IMR-90 (cell line): Measurements from ENCODE around the gene STAT6. TPM values are rescaled to one million over a fixed set of nuclear protein-coding genes. Genes with fewer than 3 reads are reported as not detected.
A peak's percentile ranks its signal among the peaks of the same experiment; 100 is the strongest.

Source experiments
- ATAC-seq: fragments of 200-7000 bp; cut with Tn5 transposase; 2 replicates; pipeline ENCODE4 v1.9.1; 2020; ENCODE audit warnings: low read depth, mild to moderate bottlenecking, moderate library complexity
- Bru-seq: library from RNA; stranded (reverse); fragments of 400-500 nt; gene quantifications from one replicate; lab custom pipeline; 2021; lab: Mats Ljungman, UMichigan
- BruChase-seq, 2 experiments: library from RNA; stranded (reverse); fragments of 400-500 nt; gene quantifications; one replicate each; lab custom pipeline; 2021; lab: Mats Ljungman, UMichigan
- BruUV-seq: library from RNA; stranded (reverse); fragments of 400-500 nt; replicated peaks from 2 replicates; lab custom pipeline; 2021; lab: Mats Ljungman, UMichigan
- CTCF ChIA-PET: fragments of 300-600 bp; formaldehyde crosslinking; extraction: SDS; loops from one replicate; lab custom pipeline; 2021; ENCODE audit warnings: antibody characterized with exemption; lab: Yijun Ruan, JAX
- POLR2A ChIA-PET: fragments of 300-600 bp; sonication (Branson Sonifier 250); formaldehyde crosslinking; loops from one replicate; lab custom pipeline; 2022; ENCODE audit warnings: antibody characterized with exemption; ENCODE audit not compliant: unreplicated experiment; lab: Charles Lee
- DNase-seq: peaks from one replicate; pipeline ENCODE4 v3.0.0; 2013
- H2AFZ ChIP-seq: replicated peaks from 2 replicates; pipeline ENCODE3; 2013; ENCODE audit warnings: low read length, mild to moderate bottlenecking; ENCODE audit not compliant: poor library complexity
- H2AK5ac ChIP-seq: 2 replicates; pipeline ENCODE4 v1.6.1; 2013; ENCODE audit warnings: low read depth, low read length, inconsistent platforms
- H2AK9ac ChIP-seq: replicated peaks from 2 replicates; pipeline ENCODE3; 2013; ENCODE audit warnings: mild to moderate bottlenecking, low read depth, low read length, moderate library complexity; ENCODE audit not compliant: poor library complexity
- H2BK120ac ChIP-seq: 2 replicates; pipeline ENCODE4 v1.6.1; 2013; ENCODE audit warnings: low read depth, low read length, inconsistent platforms
- H2BK15ac ChIP-seq: 3 replicates; pipeline ENCODE4 v1.6.1; 2013; ENCODE audit warnings: low read depth, low read length, inconsistent platforms
- H2BK20ac ChIP-seq: 2 replicates; pipeline ENCODE4 v1.6.1; 2013; ENCODE audit warnings: low read depth, mild to moderate bottlenecking, inconsistent platforms, low read length, moderate library complexity
- H2BK5ac ChIP-seq: 2 replicates; pipeline ENCODE4 v1.6.1; 2013; ENCODE audit warnings: mild to moderate bottlenecking, low read depth, low read length, inconsistent platforms; ENCODE audit not compliant: poor library complexity, severe bottlenecking
- H3K14ac ChIP-seq: replicated peaks from 2 replicates; pipeline ENCODE4 v1.6.1; 2013; ENCODE audit warnings: low read depth, low read length, inconsistent platforms
- H3K18ac ChIP-seq: 2 replicates; pipeline ENCODE4 v1.6.1; 2013; ENCODE audit warnings: low read depth, low read length, control low read depth
- H3K23ac ChIP-seq: 2 replicates; pipeline ENCODE4 v1.6.1; 2013; ENCODE audit warnings: low read depth, low read length, inconsistent platforms
- H3K27ac ChIP-seq: 2 replicates; pipeline ENCODE4 v1.5.1; 2013; ENCODE audit warnings: mild to moderate bottlenecking, control low read depth, low read length; ENCODE audit not compliant: insufficient read depth
- H3K27me3 ChIP-seq: 2 replicates; pipeline ENCODE4 v1.6.1; 2013; ENCODE audit warnings: low read length; ENCODE audit not compliant: control insufficient read depth, insufficient read depth
- H3K36me3 ChIP-seq: 2 replicates; pipeline ENCODE4 v1.6.1; 2013; ENCODE audit warnings: low read length, mixed read lengths; ENCODE audit not compliant: control insufficient read depth, insufficient read depth
- H3K4ac ChIP-seq: 2 replicates; pipeline ENCODE4 v1.6.1; 2013; ENCODE audit warnings: low read depth, low read length, inconsistent platforms
- H3K4me1 ChIP-seq: 2 replicates; pipeline ENCODE4 v1.6.1; 2013; ENCODE audit warnings: low read length, mixed read lengths; ENCODE audit not compliant: control insufficient read depth, insufficient read depth
- H3K4me2 ChIP-seq: 2 replicates; pipeline ENCODE4 v1.6.1; 2013; ENCODE audit warnings: low read depth, mild to moderate bottlenecking, control low read depth, low read length, moderate library complexity
- H3K4me3 ChIP-seq: 2 replicates; pipeline ENCODE4 v1.5.1; 2013; ENCODE audit warnings: low read depth, mild to moderate bottlenecking, control low read depth, low read length, moderate library complexity; ENCODE audit not compliant: insufficient read depth
- H3K56ac ChIP-seq: 2 replicates; pipeline ENCODE4 v1.6.1; 2013; ENCODE audit warnings: low read length, inconsistent platforms; ENCODE audit not compliant: insufficient read depth; ENCODE audit errors: extremely low read depth
- H3K79me1 ChIP-seq, 2 experiments: 2 replicates each; pipeline ENCODE4 v1.6.1; 2013; ENCODE audit warnings: low read length in 2 of 2, inconsistent platforms in 1 of 2, low read depth in 1 of 2
- H3K9ac ChIP-seq: 2 replicates; pipeline ENCODE4 v1.6.1; 2013; ENCODE audit warnings: low read depth, low read length, control low read depth
- H3K9me1 ChIP-seq: 2 replicates; pipeline ENCODE4 v1.6.1; 2013; ENCODE audit warnings: low read length, inconsistent platforms; ENCODE audit not compliant: insufficient read depth
- H3K9me3 ChIP-seq: 2 replicates; pipeline ENCODE4 v1.6.1; 2013; ENCODE audit warnings: low read length; ENCODE audit not compliant: control insufficient read depth, insufficient read depth
- H4K20me1 ChIP-seq: 2 replicates; pipeline ENCODE4 v1.6.1; 2013; ENCODE audit warnings: low read length, inconsistent platforms; ENCODE audit not compliant: insufficient read depth
- H4K5ac ChIP-seq: 2 replicates; pipeline ENCODE4 v1.6.1; 2013; ENCODE audit warnings: mild to moderate bottlenecking, low read depth, low read length, control low read depth
- H4K8ac ChIP-seq, 2 experiments: 2 replicates each; pipeline ENCODE4 v1.6.1; 2013; ENCODE audit warnings: low read depth in 2 of 2, low read length in 2 of 2, control low read depth in 1 of 2, inconsistent platforms in 1 of 2
- H4K91ac ChIP-seq: 2 replicates; pipeline ENCODE4 v1.6.1; 2013; ENCODE audit warnings: low read depth, low read length, inconsistent platforms; ENCODE audit not compliant: insufficient read depth
- BHLHE40 ChIP-seq: fragments of 150-350 bp; IDR thresholded peaks from 2 replicates; pipeline ENCODE4 v1.6.1; 2016; ENCODE audit warnings: mild to moderate bottlenecking, low read depth, low read length
- CEBPB ChIP-seq: IDR thresholded peaks from 2 replicates; pipeline ENCODE4 v1.6.1; 2012; ENCODE audit warnings: low read depth, low read length, improper control_type of control experiment
- MAFK ChIP-seq: IDR thresholded peaks from 2 replicates; pipeline ENCODE4 v1.6.1; 2012; ENCODE audit warnings: low read depth, low read length, improper control_type of control experiment
- MAZ ChIP-seq: IDR thresholded peaks from 2 replicates; pipeline ENCODE4 v1.6.1; 2012; ENCODE audit warnings: low read depth, mild to moderate bottlenecking, low read length, improper control_type of control experiment, moderate library complexity, borderline replicate concordance
- MXI1 ChIP-seq: IDR thresholded peaks from 2 replicates; pipeline ENCODE4 v1.6.1; 2012; ENCODE audit warnings: low read depth, mild to moderate bottlenecking, low read length, moderate library complexity, borderline replicate concordance
- POLR2A ChIP-seq: IDR thresholded peaks from 2 replicates; pipeline ENCODE4 v1.6.1; 2012; ENCODE audit warnings: mild to moderate bottlenecking, low read depth, low read length
- RCOR1 ChIP-seq: IDR thresholded peaks from 2 replicates; pipeline ENCODE4 v1.6.1; 2012; ENCODE audit warnings: mild to moderate bottlenecking, low read length, improper control_type of control experiment; ENCODE audit not compliant: insufficient replicate concordance
- WGBS, 2 experiments: methylation state at CpG; one replicate each; pipeline versions ENCODE4 v1.1.5 to v1.1.7; 2013; ENCODE audit warnings: missing lambda C conversion rate in 2 of 2; ENCODE audit not compliant: insufficient read length in 1 of 2; ENCODE audit errors: extremely low coverage in 2 of 2; 5-methylcytosine and 5-hydroxymethylcytosine counted together
- dilution Hi-C: fragments of 300-500 bp; cut with HindIII; formaldehyde crosslinking; loops from one replicate; pipeline ENCODE4 v1.14.3; 2018; ENCODE audit warnings: low sequenced_read_pairs; ENCODE audit not compliant: unreplicated experiment
- in situ Hi-C: fragments of 300-500 bp; cut with MboI; formaldehyde crosslinking; loops from 3 replicates; pipeline ENCODE4 v1.14.3; 2019; ENCODE audit warnings: low sequenced_read_pairs, inconsistent platforms, mixed read lengths
- intact Hi-C: fragments of 100-400 bp; cut with micrococcal nuclease; formaldehyde crosslinking; loops from 2 replicates; pipeline ENCODE4 v1.10.0; 2022
- long read RNA-seq: library from polyadenylated mRNA; unstranded; transcript quantifications from one replicate; pipeline ENCODE4 v2.0.0, GENCODE V29; 2021; ENCODE audit not compliant: unreplicated experiment
- polyA plus RNA-seq, 3 experiments: library from polyadenylated mRNA; depleted of rRNA; stranded (reverse); fragments of >200 nt; gene quantifications; 2 replicates each; pipeline ENCODE4 v1.2.3, GENCODE V29; 2012; ENCODE audit warnings: low replicate concordance in 1 of 3
- total RNA-seq: library from RNA; depleted of rRNA; stranded (reverse); fragments of >200 nt; gene quantifications from 2 replicates; pipeline ENCODE4 v1.2.3, GENCODE V29; 2012; rRNA removed
- TF ChIP-seq, protein P1 (sequence below): conservative IDR thresholded peaks from 2 replicates; pipeline ENCODE4 v1.5.1; 2012; ENCODE audit warnings: mild to moderate bottlenecking, low read depth, low read length, improper control_type of control experiment

The STAT6 gene, protein sequence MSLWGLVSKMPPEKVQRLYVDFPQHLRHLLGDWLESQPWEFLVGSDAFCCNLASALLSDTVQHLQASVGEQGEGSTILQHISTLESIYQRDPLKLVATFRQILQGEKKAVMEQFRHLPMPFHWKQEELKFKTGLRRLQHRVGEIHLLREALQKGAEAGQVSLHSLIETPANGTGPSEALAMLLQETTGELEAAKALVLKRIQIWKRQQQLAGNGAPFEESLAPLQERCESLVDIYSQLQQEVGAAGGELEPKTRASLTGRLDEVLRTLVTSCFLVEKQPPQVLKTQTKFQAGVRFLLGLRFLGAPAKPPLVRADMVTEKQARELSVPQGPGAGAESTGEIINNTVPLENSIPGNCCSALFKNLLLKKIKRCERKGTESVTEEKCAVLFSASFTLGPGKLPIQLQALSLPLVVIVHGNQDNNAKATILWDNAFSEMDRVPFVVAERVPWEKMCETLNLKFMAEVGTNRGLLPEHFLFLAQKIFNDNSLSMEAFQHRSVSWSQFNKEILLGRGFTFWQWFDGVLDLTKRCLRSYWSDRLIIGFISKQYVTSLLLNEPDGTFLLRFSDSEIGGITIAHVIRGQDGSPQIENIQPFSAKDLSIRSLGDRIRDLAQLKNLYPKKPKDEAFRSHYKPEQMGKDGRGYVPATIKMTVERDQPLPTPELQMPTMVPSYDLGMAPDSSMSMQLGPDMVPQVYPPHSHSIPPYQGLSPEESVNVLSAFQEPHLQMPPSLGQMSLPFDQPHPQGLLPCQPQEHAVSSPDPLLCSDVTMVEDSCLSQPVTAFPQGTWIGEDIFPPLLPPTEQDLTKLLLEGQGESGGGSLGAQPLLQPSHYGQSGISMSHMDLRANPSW
- 38.9 and 43.4 TPM in 2 replicates for total RNA-seq
- 88.8 and 96.9 TPM in 2 replicates for polyA plus RNA-seq (2012; rRNA removed)
- polyA plus RNA-seq (2012; cell fraction: cytosol; rRNA removed), result 44.8 and 69.4 TPM in 2 replicates
- polyA plus RNA-seq (2012; cell fraction: nucleus; rRNA removed; ENCODE audit: low replicate concordance), result 334 and 370 TPM in 2 replicates
- Bru-seq, nascent RNA, result percentile 70 among the genes with signal in this experiment
- BruChase-seq, experiment 1, labeled RNA remaining after a 6-hour chase, result percentile 85 among the genes with signal in this experiment
- percentile 80 among the genes with signal in this experiment for BruChase-seq, experiment 2, labeled RNA remaining after a 2-hour chase
- long read RNA-seq, full-length matches to known transcripts, result 8 of 58 reads
- long read RNA-seq, partial matches to known transcripts, result 45 of 58 reads
- long read RNA-seq, other reads (novel, unspliced or antisense), result 5 of 58 reads

DNA sequence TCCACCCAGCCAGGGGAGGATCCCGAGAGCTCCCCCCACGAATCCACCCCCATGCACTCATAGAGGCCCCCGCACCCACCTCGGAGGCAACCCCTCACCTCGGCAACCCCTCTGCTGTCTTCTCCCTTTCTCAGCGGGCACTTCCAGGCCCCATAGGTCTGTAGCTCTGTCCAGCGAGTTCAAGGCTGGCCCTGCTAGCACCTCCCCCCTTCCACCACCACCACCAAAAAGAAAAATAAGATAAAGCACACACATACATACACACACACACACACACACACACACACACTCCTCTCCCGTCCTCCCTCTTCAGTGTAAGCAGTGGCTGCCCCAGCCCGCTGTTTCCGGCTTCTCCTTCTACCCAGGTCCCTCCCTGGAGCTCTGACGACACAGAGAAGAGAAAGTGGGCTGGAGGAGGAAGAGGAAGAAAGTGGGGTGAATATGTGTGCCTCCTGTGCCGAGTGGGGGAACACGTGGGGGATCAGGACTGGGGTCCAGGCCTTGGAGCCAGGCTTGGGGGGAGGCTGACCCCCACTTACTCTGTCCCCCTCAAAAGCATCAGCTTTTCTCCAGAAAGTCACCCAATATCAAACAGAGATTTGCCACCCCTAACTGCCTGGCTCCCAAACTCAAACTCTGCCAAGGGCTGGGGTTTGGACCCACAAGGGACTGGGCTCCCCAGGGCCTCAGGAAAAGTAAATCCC lies at the start of gene STAT6:
Gene STAT6 (minus strand): TSS at position 332 of the 704 bp plus-strand sequence. CDS start 3,084 bp downstream, outside the sequence.
- dilution Hi-C loops (no loop called here), in situ Hi-C loops (loop anchor here (5.0 kb wide), 2 partner anchors 44 to 104 kb away; partner anchors contain the start of gene ZBTB39), intact Hi-C loops (loop anchor here (1.0 to 5.0 kb wide), 3 partner anchors 18 to 131 kb away; no protein-coding TSS in a partner anchor)
- Histone ChIP-seq H3K27me3 (no peaks in the 10 kb centered on the region), H2AFZ (peak within 1 kb of the TSS; percentile 86), H3K4me2 (peak within 1 kb of the TSS; percentile 93), H3K9me3 (no peaks in the 10 kb centered on the region), H3K4me1 (0 out of 2 replicates have a peak, but pooled peaks cover 2% of the 10 kb centered on the region), H3K4me3 (peak within 1 kb of the TSS; percentile 64), H2AK9ac (peak within 1 kb of the TSS; percentile 99), H3K56ac (peak within 1 kb of the TSS; percentile 93), H4K20me1 (peaks cover 13% of the 10 kb centered on the region), H2AK5ac (peak within 1 kb of the TSS; percentile 99), H2BK20ac (peak within 1 kb of the TSS; percentile 81), H4K8ac (peak within 1 kb of the TSS; percentile 85 to 97), H2BK15ac (peak within 1 kb of the TSS; percentile 89; the same call in 2 of the 3 replicates), H3K18ac (peak within 1 kb of the TSS; percentile 82), H3K14ac (peak within 1 kb of the TSS; percentile 99), H2BK120ac (peak within 1 kb of the TSS; percentile 86), H3K4ac (peak within 1 kb of the TSS; percentile 97), H3K36me3 (peaks cover 13% of the 10 kb centered on the region), H3K9ac (peak within 1 kb of the TSS; percentile 93), H3K23ac (peak within 1 kb of the TSS; percentile 80), H3K27ac (peak within 1 kb of the TSS; percentile 94), H4K91ac (peak within 1 kb of the TSS; percentile 97), H3K9me1 (peaks cover 4% of the 10 kb centered on the region), H2BK5ac (peak within 1 kb of the TSS; percentile 90), H3K79me1 (peaks cover 22 to 55% of the 10 kb centered on the region in 2 experiments), H4K5ac (peak within 1 kb of the TSS; percentile 90)
- ChIA-PET POLR2A (interaction anchor here (0.6 to 2.1 kb wide), 10 partner anchors 14 to 42 kb away, joined by 3 to 12 read pairs (median 6); partner anchors contain the start of genes LRP1, NAB2 and NEMP1), CTCF (interaction anchor here (0.8 to 2.9 kb wide), 11 partner anchors 10 to 105 kb away, joined by 3 to 24 read pairs (median 8); partner anchors contain the start of genes NEMP1 and ZBTB39)
- DNase-seq, result peak; percentile 87
- no TSS peak for BruUV-seq
- ATAC-seq, result peak; percentile 68
- WGBS, 2 experiments, result 0% methylated on average over 4 of the region's 13 CpGs; no CpG with 5 or more reads in 1 of the 2 experiments
- TF ChIP-seq MAFK (no peak), MAZ (no peak), POLR2A (peak; percentile 72), CEBPB (no peak), BHLHE40 (peak; percentile 26; the same call in 1 of the 2 replicates), RCOR1 (no peak), MXI1 (no peak)
- TF ChIP-seq, protein P1, sequence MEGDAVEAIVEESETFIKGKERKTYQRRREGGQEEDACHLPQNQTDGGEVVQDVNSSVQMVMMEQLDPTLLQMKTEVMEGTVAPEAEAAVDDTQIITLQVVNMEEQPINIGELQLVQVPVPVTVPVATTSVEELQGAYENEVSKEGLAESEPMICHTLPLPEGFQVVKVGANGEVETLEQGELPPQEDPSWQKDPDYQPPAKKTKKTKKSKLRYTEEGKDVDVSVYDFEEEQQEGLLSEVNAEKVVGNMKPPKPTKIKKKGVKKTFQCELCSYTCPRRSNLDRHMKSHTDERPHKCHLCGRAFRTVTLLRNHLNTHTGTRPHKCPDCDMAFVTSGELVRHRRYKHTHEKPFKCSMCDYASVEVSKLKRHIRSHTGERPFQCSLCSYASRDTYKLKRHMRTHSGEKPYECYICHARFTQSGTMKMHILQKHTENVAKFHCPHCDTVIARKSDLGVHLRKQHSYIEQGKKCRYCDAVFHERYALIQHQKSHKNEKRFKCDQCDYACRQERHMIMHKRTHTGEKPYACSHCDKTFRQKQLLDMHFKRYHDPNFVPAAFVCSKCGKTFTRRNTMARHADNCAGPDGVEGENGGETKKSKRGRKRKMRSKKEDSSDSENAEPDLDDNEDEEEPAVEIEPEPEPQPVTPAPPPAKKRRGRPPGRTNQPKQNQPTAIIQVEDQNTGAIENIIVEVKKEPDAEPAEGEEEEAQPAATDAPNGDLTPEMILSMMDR, result no peak
